Mesenchymal stem cell (in vitro differentiated cells and primary cell): ENCODE data around the gene TNK1.

Experiments
- DNase-seq: peaks from one replicate; pipeline ENCODE4 v3.0.0-alpha.2; 2013
- H2AFZ ChIP-seq: one replicate; pipeline ENCODE4 v1.6.1; 2013; ENCODE audit warnings: low read depth, mild to moderate bottlenecking, control low read depth, inconsistent platforms, low read length, moderate library complexity
- H2AK5ac ChIP-seq: 2 replicates; pipeline ENCODE4 v1.6.1; 2013; ENCODE audit warnings: low read length, moderate library complexity, mild to moderate bottlenecking, inconsistent platforms; ENCODE audit not compliant: severe bottlenecking
- H2BK120ac ChIP-seq: one replicate; pipeline ENCODE4 v1.6.1; 2013; ENCODE audit warnings: low read depth, mild to moderate bottlenecking, inconsistent platforms, low read length, moderate library complexity
- H2BK12ac ChIP-seq, 2 experiments: one replicate each; pipeline ENCODE4 v1.6.1; 2013; ENCODE audit warnings: inconsistent platforms in 2 of 2, low read length in 2 of 2, mild to moderate bottlenecking in 2 of 2, moderate library complexity in 2 of 2, control low read depth in 1 of 2
- H2BK15ac ChIP-seq: one replicate; pipeline ENCODE4 v1.6.1; 2013; ENCODE audit warnings: mild to moderate bottlenecking, low read depth, inconsistent platforms; ENCODE audit not compliant: poor library complexity, severe bottlenecking
- H2BK5ac ChIP-seq: 2 replicates; pipeline ENCODE4 v1.6.1; 2013; ENCODE audit warnings: low read depth, mild to moderate bottlenecking, low read length, control low read depth, inconsistent platforms; ENCODE audit not compliant: poor library complexity, severe bottlenecking
- H3K14ac ChIP-seq, 2 experiments: one replicate each; pipeline ENCODE4 v1.6.1; 2013; ENCODE audit warnings: inconsistent platforms in 2 of 2, low read length in 2 of 2, control low read depth in 1 of 2, mild to moderate bottlenecking in 1 of 2, moderate library complexity in 1 of 2
- H3K18ac ChIP-seq, 2 experiments: one replicate each; pipeline ENCODE4 v1.6.1; 2013; ENCODE audit warnings: inconsistent platforms in 2 of 2, low read length in 2 of 2, control low read depth in 1 of 2, low read depth in 1 of 2, mild to moderate bottlenecking in 1 of 2
- H3K23ac ChIP-seq, 2 experiments: one replicate each; pipeline ENCODE4 v1.6.1; 2013; ENCODE audit warnings: inconsistent platforms in 2 of 2, low read length in 2 of 2, mild to moderate bottlenecking in 2 of 2, moderate library complexity in 2 of 2, control low read depth in 1 of 2
- H3K27ac ChIP-seq: 2 replicates; pipeline ENCODE4 v1.5.1; 2013; ENCODE audit warnings: mild to moderate bottlenecking, moderate library complexity, low read length, control low read depth, inconsistent platforms; ENCODE audit not compliant: poor library complexity, severe bottlenecking
- H3K27me3 ChIP-seq, 2 experiments: 2 replicates each; pipeline versions ENCODE4 v1.6.1 to v1.7.0; 2013; ENCODE audit warnings: low read length in 2 of 2, mild to moderate bottlenecking in 2 of 2, moderate library complexity in 2 of 2, control low read depth in 1 of 2, inconsistent platforms in 1 of 2; ENCODE audit not compliant: control insufficient read depth in 1 of 2, insufficient read depth in 1 of 2
- H3K36me3 ChIP-seq, 2 experiments: 2 replicates each; pipeline versions ENCODE4 v1.6.1 to v1.7.0; 2013; ENCODE audit warnings: low read length in 2 of 2, control low read depth in 1 of 2, inconsistent platforms in 1 of 2, low read depth in 1 of 2, mild to moderate bottlenecking in 1 of 2; ENCODE audit not compliant: insufficient read depth in 2 of 2, control insufficient read depth in 1 of 2
- H3K4ac ChIP-seq, 2 experiments: one replicate each; pipeline ENCODE4 v1.6.1; 2013; ENCODE audit warnings: inconsistent platforms in 2 of 2, low read length in 2 of 2, mild to moderate bottlenecking in 2 of 2, moderate library complexity in 2 of 2, control low read depth in 1 of 2, low read depth in 1 of 2
- H3K4me1 ChIP-seq: 2 replicates; pipeline ENCODE4 v1.6.1; 2013; ENCODE audit warnings: low read depth, low read length, control low read depth; ENCODE audit not compliant: control insufficient read depth, insufficient read depth
- H3K4me2 ChIP-seq: 2 replicates; pipeline ENCODE4 v1.6.1; 2013; ENCODE audit warnings: low read length, mild to moderate bottlenecking, inconsistent platforms; ENCODE audit not compliant: poor library complexity, severe bottlenecking
- H3K4me3 ChIP-seq, 2 experiments: 2 replicates each; pipeline versions ENCODE4 v1.5.1 to v1.7.0; 2013; ENCODE audit warnings: low read length in 2 of 2, mild to moderate bottlenecking in 2 of 2, control low read depth in 1 of 2, low read depth in 1 of 2; ENCODE audit not compliant: insufficient read depth in 1 of 2
- H3K79me1 ChIP-seq: replicated peaks from 2 replicates; pipeline ENCODE4 v1.6.1; 2013; ENCODE audit warnings: mild to moderate bottlenecking, control low read depth, low read length, inconsistent platforms; ENCODE audit not compliant: poor library complexity, severe bottlenecking
- H3K9ac ChIP-seq: 2 replicates; pipeline ENCODE4 v1.7.0; 2013; ENCODE audit warnings: mild to moderate bottlenecking, low read length, moderate library complexity
- H3K9me3 ChIP-seq: 2 replicates; pipeline ENCODE4 v1.7.0; 2013; ENCODE audit warnings: mild to moderate bottlenecking, low read length; ENCODE audit not compliant: control insufficient read depth
- H4K8ac ChIP-seq: one replicate; pipeline ENCODE4 v1.6.1; 2013; ENCODE audit warnings: inconsistent platforms, mild to moderate bottlenecking, low read length, moderate library complexity
- H4K91ac ChIP-seq: one replicate; pipeline ENCODE4 v1.6.1; 2013; ENCODE audit warnings: mild to moderate bottlenecking, low read length, inconsistent platforms
- WGBS: methylation state at CpG from one replicate; pipeline ENCODE4 v1.1.7; 2013; ENCODE audit warnings: mixed read lengths; 5-methylcytosine and 5-hydroxymethylcytosine counted together

The TNK1 gene

DNA sequence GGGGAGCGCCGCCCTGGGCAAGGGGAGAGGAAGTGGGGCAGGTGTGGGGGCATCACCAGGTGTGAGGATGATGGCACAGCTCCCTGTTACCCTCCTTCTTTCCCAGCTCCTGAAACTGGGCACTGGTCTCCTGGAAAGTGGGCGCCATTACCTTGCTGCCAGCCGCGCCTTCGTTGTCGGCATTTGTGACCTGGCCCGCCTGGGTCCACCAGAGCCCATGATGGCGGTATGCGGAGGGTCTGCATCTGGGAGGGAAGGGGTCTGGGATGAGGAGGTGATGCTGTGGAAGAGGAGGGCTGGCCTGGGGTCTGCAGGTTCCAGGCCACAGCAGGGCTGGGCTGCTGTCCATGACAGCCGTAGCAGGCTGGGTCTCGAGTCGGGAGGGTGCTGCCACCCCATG is 39.0 kb upstream of the TNK1 start:
- Histone ChIP-seq H3K4ac (no peak overlapping the region), H2BK5ac (no peak overlapping the region), H3K36me3 (no peaks in the 10 kb centered on the region), H2BK12ac (no peak overlapping the region), H2BK120ac (no peak overlapping the region), H4K91ac (peak overlapping the region; percentile 2), H3K79me1 (no peaks in the 10 kb centered on the region), H3K27ac (no peak overlapping the region), H3K4me2 (no peak overlapping the region), H3K27me3 (peaks cover 27 to 57% of the 10 kb centered on the region in 2 experiments), H3K4me3 (no peak overlapping the region), H2AFZ (no peak overlapping the region), H4K8ac (no peak overlapping the region), H3K14ac (peak overlapping the region in 1 of 2 experiments; percentile 36), H3K23ac (peak overlapping the region in 1 of 2 experiments; percentile 42), H3K9me3 (no peaks in the 10 kb centered on the region), H3K18ac (no peak overlapping the region), H3K9ac (no peak overlapping the region), H2AK5ac (no peak overlapping the region), H2BK15ac (no peak overlapping the region), H3K4me1 (peaks cover 2% of the 10 kb centered on the region)
- WGBS = 93% methylated on average over 13 of the region's 13 CpGs
- no peak for DNase-seq

DNA sequence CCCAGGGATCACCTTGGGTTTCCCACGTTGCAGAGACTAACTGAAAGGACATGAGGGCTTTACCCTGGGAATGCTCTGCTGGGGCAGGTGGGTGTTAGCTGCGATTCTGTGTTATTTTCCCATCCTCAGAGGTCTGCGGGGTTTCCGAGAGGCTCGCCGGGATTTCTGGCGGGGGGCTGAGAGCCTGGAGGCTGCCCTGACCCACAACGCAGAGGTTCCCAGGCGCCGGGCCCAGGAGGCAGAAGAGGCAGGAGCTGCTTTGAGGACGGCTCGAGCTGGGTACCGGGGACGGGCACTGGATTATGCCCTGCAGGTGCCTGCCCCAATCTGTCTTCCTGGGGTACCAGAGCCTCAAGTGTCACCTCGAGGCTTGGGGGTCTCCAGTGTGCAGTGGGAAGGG is 37.6 kb upstream of the TNK1 start:
- H3K4me1 ChIP-seq = peaks cover 2% of the 10 kb centered on the region
- H3K9ac ChIP-seq = no peak overlapping the region
- no peaks in the 10 kb centered on the region for H3K36me3 ChIP-seq
- DNase-seq = no peak
- H3K79me1 ChIP-seq = no peaks in the 10 kb centered on the region
- H3K14ac ChIP-seq = no peak overlapping the region
- H2AFZ ChIP-seq = no peak overlapping the region
- H3K23ac ChIP-seq = no peak overlapping the region
- no peak overlapping the region for H3K18ac ChIP-seq
- H3K4ac ChIP-seq = no peak overlapping the region
- no peak overlapping the region for H2BK5ac ChIP-seq
- H3K9me3 ChIP-seq = no peaks in the 10 kb centered on the region
- peaks cover 27 to 50% of the 10 kb centered on the region in 2 experiments for H3K27me3 ChIP-seq
- no peak overlapping the region for H3K4me2 ChIP-seq
- no peak overlapping the region for H4K8ac ChIP-seq
- no peak overlapping the region for H2BK15ac ChIP-seq
- H2AK5ac ChIP-seq = no peak overlapping the region
- H2BK120ac ChIP-seq = no peak overlapping the region
- no peak overlapping the region for H3K27ac ChIP-seq
- no peak overlapping the region for H2BK12ac ChIP-seq
- H4K91ac ChIP-seq = no peak overlapping the region
- H3K4me3 ChIP-seq = no peak overlapping the region
- 80% methylated on average over 15 of the region's 15 CpGs for WGBS

DNA sequence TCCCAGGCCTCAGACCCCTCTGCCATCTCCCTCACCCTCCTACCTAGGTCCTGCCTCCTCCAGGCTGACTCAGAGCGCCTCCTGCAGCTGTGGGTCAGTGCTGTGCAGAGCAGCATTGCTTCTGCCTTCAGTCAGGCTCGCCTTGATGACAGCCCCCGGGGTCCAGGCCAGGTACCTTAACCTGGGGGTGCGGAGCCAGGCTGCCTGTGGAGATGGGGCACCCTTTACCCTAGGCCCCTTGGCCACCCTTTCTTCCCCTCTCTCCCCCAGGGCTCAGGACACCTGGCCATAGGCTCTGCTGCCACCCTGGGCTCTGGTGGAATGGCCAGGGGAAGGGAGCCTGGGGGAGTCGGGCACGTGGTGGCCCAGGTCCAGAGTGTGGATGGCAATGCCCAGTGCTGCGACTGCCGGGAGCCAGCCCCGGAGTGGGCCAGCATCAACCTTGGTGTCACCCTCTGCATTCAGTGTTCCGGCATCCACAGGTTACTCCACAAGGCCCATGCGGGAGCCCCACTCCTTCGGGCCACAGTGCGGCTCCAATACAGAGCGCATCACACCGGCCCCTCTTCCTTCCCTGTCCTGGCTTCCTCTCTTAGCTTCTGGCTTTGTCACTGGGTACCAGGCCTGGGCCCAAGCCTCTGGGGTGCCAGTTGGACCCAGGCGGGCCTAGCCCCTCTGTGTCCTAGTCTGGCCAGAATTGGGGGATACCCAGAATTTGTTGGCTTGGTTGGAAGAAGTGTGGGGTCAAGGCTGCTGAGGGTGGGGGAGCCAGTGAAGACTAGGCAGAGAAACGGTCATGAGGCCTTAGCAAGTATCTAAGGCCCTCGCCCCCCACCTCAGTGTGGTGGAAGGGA is 33.9 kb upstream of the TNK1 start:
- 89% methylated on average over 18 of the region's 18 CpGs for WGBS
- Histone ChIP-seq H3K9me3 (no peaks in the 10 kb centered on the region), H4K91ac (peak overlapping the region; percentile 1), H3K14ac (no peak overlapping the region), H2AFZ (no peak overlapping the region), H3K27me3 (peaks cover 21 to 32% of the 10 kb centered on the region in 2 experiments), H3K4me3 (no peak overlapping the region), H3K4me1 (peaks cover 11% of the 10 kb centered on the region), H2AK5ac (no peak overlapping the region), H3K27ac (no peak overlapping the region), H3K9ac (no peak overlapping the region), H2BK15ac (no peak overlapping the region), H2BK120ac (no peak overlapping the region), H2BK5ac (no peak overlapping the region), H3K36me3 (no peaks in the 10 kb centered on the region), H3K79me1 (peaks cover 5% of the 10 kb centered on the region), H3K4me2 (no peak overlapping the region), H4K8ac (no peak overlapping the region), H3K23ac (no peak overlapping the region), H2BK12ac (no peak overlapping the region), H3K18ac (no peak overlapping the region), H3K4ac (no peak overlapping the region)
- DNase-seq = no peak

DNA sequence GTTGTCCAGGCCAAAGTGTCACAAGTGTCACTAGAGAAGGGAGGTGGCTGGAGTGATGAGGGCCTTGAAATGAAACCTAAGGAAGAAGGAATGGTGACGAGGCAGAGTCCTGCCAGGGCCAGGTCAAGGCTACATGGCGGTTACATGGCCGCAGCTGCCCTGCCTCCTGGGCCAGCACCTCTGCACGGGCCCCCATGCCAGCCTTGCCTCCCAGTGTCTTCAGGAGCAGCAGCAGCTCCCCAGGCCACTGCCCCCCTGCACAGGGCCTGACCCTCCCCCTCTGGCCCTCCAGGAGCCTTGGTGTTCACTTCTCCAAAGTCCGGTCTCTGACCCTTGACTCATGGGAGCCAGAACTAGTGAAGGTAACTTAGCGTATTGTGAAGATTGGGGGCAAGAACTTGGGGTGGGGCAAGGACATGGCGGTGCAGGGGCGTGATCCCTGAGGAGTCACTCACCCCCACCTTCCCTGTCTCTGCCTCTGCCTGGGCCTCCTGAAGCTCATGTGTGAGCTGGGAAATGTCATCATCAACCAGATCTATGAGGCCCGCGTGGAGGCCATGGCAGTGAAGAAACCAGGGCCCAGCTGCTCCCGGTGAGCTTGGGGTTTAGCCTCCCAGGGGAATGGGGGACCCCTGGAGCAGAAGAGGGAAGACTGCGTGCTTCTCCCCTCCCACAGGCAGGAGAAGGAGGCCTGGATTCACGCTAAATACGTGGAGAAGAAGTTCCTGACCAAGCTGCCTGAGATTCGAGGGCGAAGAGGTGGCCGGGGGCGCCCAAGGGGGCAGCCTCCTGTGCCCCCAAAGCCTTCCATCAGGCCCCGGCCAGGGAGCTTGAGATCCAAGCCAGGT is 33.0 kb upstream of the TNK1 start:
- H3K27ac ChIP-seq = no peak overlapping the region
- H3K4me3 ChIP-seq = no peak overlapping the region
- H3K4ac ChIP-seq = no peak overlapping the region
- H3K36me3 ChIP-seq = no peaks in the 10 kb centered on the region
- no peak overlapping the region for H3K23ac ChIP-seq
- H2BK15ac ChIP-seq = no peak overlapping the region
- no peak overlapping the region for H2AFZ ChIP-seq
- H2BK12ac ChIP-seq = no peak overlapping the region
- H2BK120ac ChIP-seq = no peak overlapping the region
- H3K79me1 ChIP-seq = peaks cover 8% of the 10 kb centered on the region
- no peak overlapping the region for H4K8ac ChIP-seq
- no peak overlapping the region for H4K91ac ChIP-seq
- no peak overlapping the region for H2AK5ac ChIP-seq
- H2BK5ac ChIP-seq = no peak overlapping the region
- no peak for DNase-seq
- WGBS = 89% methylated on average over 18 of the region's 19 CpGs
- peak overlapping the region; percentile 62 for H3K9ac ChIP-seq
- peaks cover 15% of the 10 kb centered on the region for H3K4me1 ChIP-seq
- H3K9me3 ChIP-seq = no peaks in the 10 kb centered on the region
- peaks cover 21 to 26% of the 10 kb centered on the region in 2 experiments for H3K27me3 ChIP-seq
- H3K14ac ChIP-seq = no peak overlapping the region
- no peak overlapping the region for H3K4me2 ChIP-seq
- H3K18ac ChIP-seq = no peak overlapping the region
